HG03469 (cell line): ENCODE data around the gene CD37.
"Not testable (repeated sequence)": the region's sequence is repeated elsewhere in the genome, so short reads cannot be mapped to it uniquely, and the experiment has no call there.

Experiments
- ATAC-seq: cut with Tn5 transposase; IDR thresholded peaks from one replicate; pipeline ENCODE4 v1.9.1; 2021; ENCODE audit warnings: mild to moderate bottlenecking, moderate library complexity, moderate number of reproducible peaks; ENCODE audit not compliant: unreplicated experiment

Gene CD37

GRCh38 chr19:49373174-49373573 is 38.0 kb downstream of the CD37 start:
- not testable (repeated sequence) for ATAC-seq

GRCh38 chr19:49374665-49375434 is 39.6 kb downstream of the CD37 start:
- no peak for ATAC-seq

DNA sequence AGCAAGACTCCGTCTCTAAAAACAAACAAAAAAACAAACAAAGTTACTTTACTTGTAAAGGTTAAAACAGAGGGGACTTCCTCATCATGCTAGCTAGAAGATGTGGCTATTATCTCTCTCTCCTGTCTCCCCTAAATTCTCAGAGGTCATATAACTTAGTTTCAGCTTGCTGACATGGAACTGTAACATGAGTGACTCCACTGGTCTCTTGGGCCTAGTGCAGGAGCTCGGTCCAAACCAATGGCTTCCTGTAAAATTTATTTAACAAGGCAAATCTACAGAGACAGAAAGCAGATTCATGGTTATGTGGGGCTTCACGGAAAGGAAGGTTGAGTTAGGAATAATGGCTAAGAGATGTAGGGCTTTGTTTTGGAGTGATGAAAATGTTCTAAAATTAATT is 43.3 kb downstream of the CD37 start:
- no peak for ATAC-seq

GRCh38 chr19:49380391-49380790 is 45.2 kb downstream of the CD37 start:
- no peak for ATAC-seq

DNA sequence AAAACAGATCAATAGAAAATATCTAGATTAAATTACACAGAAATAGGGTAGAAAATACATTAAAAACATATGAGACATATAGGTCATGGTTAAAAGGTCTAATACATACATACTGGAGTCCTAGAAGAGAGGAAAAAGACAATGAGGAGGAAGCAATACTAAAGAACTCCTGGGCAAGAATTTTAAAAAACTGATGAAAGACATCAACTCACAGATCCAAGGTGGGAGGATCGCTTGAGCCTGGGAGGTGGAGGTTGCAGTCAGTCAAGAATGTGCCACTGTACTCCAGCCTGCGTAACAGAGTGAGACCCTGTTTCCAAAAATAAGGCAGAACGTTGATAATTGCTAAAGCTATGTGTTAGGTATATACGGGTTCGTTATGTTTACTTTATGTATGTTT is 47.4 kb downstream of the CD37 start:
- ATAC-seq = no peak

GRCh38 chr19:49383599-49383998 is 48.4 kb downstream of the CD37 start:
- ATAC-seq = no peak

DNA sequence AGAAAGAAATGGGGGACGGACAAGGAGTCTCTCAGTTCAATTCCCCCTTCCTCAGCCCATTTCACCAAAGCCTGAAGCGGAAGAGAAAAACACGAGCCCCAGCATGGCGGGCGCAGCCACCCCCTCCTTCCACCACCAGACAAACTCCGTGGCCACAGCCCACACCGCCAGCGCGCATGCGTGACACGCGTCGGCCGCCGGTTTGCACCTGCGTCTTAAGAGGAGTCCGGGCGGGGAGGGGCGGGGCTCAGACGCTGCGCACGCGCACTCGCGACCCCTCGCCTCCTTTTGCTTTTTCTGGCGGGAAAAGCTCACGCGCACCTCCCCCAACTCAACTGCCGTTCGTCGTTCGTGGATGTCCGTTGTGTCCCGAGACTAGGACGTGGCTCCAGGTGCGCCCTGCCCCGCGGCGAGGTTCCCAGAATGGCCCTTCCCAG is 52.7 kb downstream of the CD37 start, which contains the start of gene KASH5:
TSS of gene KASH5 (plus strand) at position 314 of the 437 bp plus-strand sequence. CDS start 2,635 bp downstream, outside the sequence.
- ATAC-seq = no peak

- ATAC-seq = no peak
Observed at GRCh38 chr19:49389406-49389805, 54.2 kb downstream of the CD37 start.
